WTC11 (cell line): ENCODE measurements around the gene FUT7. TPM values are rescaled to one million over a fixed set of nuclear protein-coding genes. Genes with fewer than 3 reads are reported as not detected.

Source experiments
- ATAC-seq: fragments of 200-7000 bp; cut with Tn5 transposase; 2 replicates; pipeline ENCODE4 v1.10.0; 2021; ENCODE audit warnings: mild to moderate bottlenecking, moderate library complexity
- CTCF ChIA-PET: fragments of 300-600 bp; sonication (Branson Sonifier 250); formaldehyde crosslinking; loops from one replicate; lab custom pipeline; 2021; ENCODE audit warnings: antibody characterized with exemption; lab: Charles Lee
- POLR2A ChIA-PET: fragments of 350-600 bp; sonication (Branson Sonifier 250); formaldehyde crosslinking; loops from one replicate; lab custom pipeline; 2021; ENCODE audit warnings: antibody characterized with exemption; lab: Charles Lee
- DNase-seq: peaks from one replicate; pipeline ENCODE4 v3.0.0; 2021; ENCODE audit warnings: low spot score
- H3K27ac Mint-ChIP-seq: 2 replicates; pipeline ENCODE4 v1.8.0; 2021; ENCODE audit warnings: mixed read lengths
- H3K27me3 Mint-ChIP-seq: 2 replicates; pipeline ENCODE4 v1.8.0; 2021; ENCODE audit warnings: low read depth, mild to moderate bottlenecking, moderate library complexity, mixed read lengths
- H3K36me3 Mint-ChIP-seq: 2 replicates; pipeline ENCODE4 v1.8.0; 2021; ENCODE audit warnings: mixed read lengths
- H3K4me1 Mint-ChIP-seq: 2 replicates; pipeline ENCODE4 v1.8.0; 2022; ENCODE audit warnings: mixed read lengths
- H3K4me3 Mint-ChIP-seq: 2 replicates; pipeline ENCODE4 v1.8.0; 2021; ENCODE audit warnings: mild to moderate bottlenecking, moderate library complexity, mixed read lengths
- H3K9me3 Mint-ChIP-seq: 2 replicates; pipeline ENCODE4 v1.8.0; 2021; ENCODE audit warnings: mixed read lengths
- CBFB ChIP-seq: sonication (generic); formaldehyde crosslinking; IDR thresholded peaks from 2 replicates; pipeline ENCODE4 v1.8.1; 2022; ENCODE audit warnings: mild to moderate bottlenecking, low read depth, missing genetic modification reagents
- CREM ChIP-seq: sonication (generic); formaldehyde crosslinking; IDR thresholded peaks from 2 replicates; pipeline ENCODE4 v1.8.1; 2022; ENCODE audit warnings: mild to moderate bottlenecking, missing genetic modification reagents, moderate library complexity
- E2F4 ChIP-seq: sonication (generic); formaldehyde crosslinking; IDR thresholded peaks from 2 replicates; pipeline ENCODE4 v1.8.1; 2022; ENCODE audit warnings: low read depth, mild to moderate bottlenecking, moderate library complexity, missing genetic modification reagents, borderline replicate concordance
- ELF4 ChIP-seq: sonication (generic); formaldehyde crosslinking; IDR thresholded peaks from 2 replicates; pipeline ENCODE4 v1.8.1; 2022; ENCODE audit warnings: low read depth, mild to moderate bottlenecking, moderate library complexity, missing genetic modification reagents
- EMX1 ChIP-seq: fragments of 250-450 bp; sonication (Bioruptor Pico); IDR thresholded peaks from 2 replicates; pipeline ENCODE4 v1.8.0; 2021; ENCODE audit warnings: mild to moderate bottlenecking
- GRHL2 ChIP-seq: fragments of 250-450 bp; sonication (Bioruptor Pico); IDR thresholded peaks from 2 replicates; pipeline ENCODE4 v1.8.0; 2022; ENCODE audit warnings: mild to moderate bottlenecking, moderate library complexity; ENCODE audit not compliant: insufficient replicate concordance, severe bottlenecking
- HMGA2 ChIP-seq: fragments of 250-450 bp; sonication (Bioruptor Pico); IDR thresholded peaks from 2 replicates; pipeline ENCODE4 v1.4.0; 2021; ENCODE audit warnings: mild to moderate bottlenecking, moderate library complexity
- JAZF1 ChIP-seq: fragments of 250-450 bp; sonication (Bioruptor Pico); IDR thresholded peaks from 2 replicates; pipeline ENCODE4 v1.9.0; 2021; ENCODE audit warnings: moderate library complexity, mild to moderate bottlenecking, inconsistent platforms
- JUN ChIP-seq: sonication (generic); formaldehyde crosslinking; IDR thresholded peaks from 2 replicates; pipeline ENCODE4 v1.8.0; 2023; ENCODE audit warnings: mild to moderate bottlenecking, missing genetic modification reagents
- NFE2L1 ChIP-seq: sonication (generic); formaldehyde crosslinking; IDR thresholded peaks from 2 replicates; pipeline ENCODE4 v1.8.1; 2023; ENCODE audit warnings: missing genetic modification reagents
- PREB ChIP-seq: sonication (generic); formaldehyde crosslinking; IDR thresholded peaks from 2 replicates; pipeline ENCODE4 v1.8.1; 2022; ENCODE audit warnings: mild to moderate bottlenecking, missing genetic modification reagents, moderate library complexity, borderline replicate concordance
- RELA ChIP-seq: sonication (generic); formaldehyde crosslinking; IDR thresholded peaks from 2 replicates; pipeline ENCODE4 v1.8.1; 2022; ENCODE audit warnings: missing genetic modification reagents, mild to moderate bottlenecking, borderline replicate concordance
- SP1 ChIP-seq: sonication (generic); formaldehyde crosslinking; conservative IDR thresholded peaks from 2 replicates; pipeline ENCODE4 v1.8.1; 2022; ENCODE audit warnings: missing genetic modification reagents
- ZNF121 ChIP-seq: sonication (generic); formaldehyde crosslinking; IDR thresholded peaks from 2 replicates; pipeline ENCODE4 v1.8.0; 2023; ENCODE audit warnings: missing genetic modification reagents
- ZNF138 ChIP-seq: sonication (generic); formaldehyde crosslinking; conservative IDR thresholded peaks from 2 replicates; pipeline ENCODE4 v1.8.1; 2022; ENCODE audit warnings: mild to moderate bottlenecking, moderate library complexity, missing genetic modification reagents
- ZNF317 ChIP-seq: sonication (generic); formaldehyde crosslinking; IDR thresholded peaks from 2 replicates; pipeline ENCODE4 v1.8.1; 2023; ENCODE audit warnings: low read depth, mild to moderate bottlenecking, moderate library complexity, missing genetic modification reagents, borderline replicate concordance
- total RNA-seq: library from RNA; stranded (reverse); gene quantifications from 3 replicates; pipeline ENCODE4 v1.2.3, GENCODE V29; 2021
- TF ChIP-seq, protein P1 (sequence below): sonication (generic); formaldehyde crosslinking; IDR thresholded peaks from 2 replicates; pipeline ENCODE4 v1.8.0; 2023; ENCODE audit warnings: mild to moderate bottlenecking, missing genetic modification reagents
- TF ChIP-seq, protein P2 (sequence below): sonication (generic); formaldehyde crosslinking; IDR thresholded peaks from 2 replicates; pipeline ENCODE4 v1.8.1; 2023; ENCODE audit warnings: mild to moderate bottlenecking, missing genetic modification reagents, borderline replicate concordance
- TF ChIP-seq, protein P3 (sequence below): fragments of 250-450 bp; sonication (Bioruptor Pico); IDR thresholded peaks from 2 replicates; pipeline ENCODE4 v1.9.0; 2021; ENCODE audit warnings: mild to moderate bottlenecking

Gene FUT7
- total RNA-seq, 1 experiment from 2014 or later: not detected

GRCh38 chr9:136996361-136997292, 35.3 kb downstream of the FUT7 start, which contains the start of gene CLIC3:
CLIC3 (minus strand) TSS chr9:136996568; CDS start chr9:136996543, 25 bp downstream.
- ChIA-PET POLR2A (interaction anchor here (0.6 kb wide), 1 partner anchor 20 kb away, joined by 3 read pairs; no protein-coding TSS in a partner anchor), CTCF (interaction anchor here (0.6 to 4.2 kb wide), 13 partner anchors 11 to 664 kb away, joined by 3 to 53 read pairs (median 6); partner anchors contain the start of genes ABCA2, AJM1 and NPDC1)
- Mint-ChIP-seq H3K9me3 (no peaks in the 10 kb centered on the region), H3K36me3 (no peaks in the 10 kb centered on the region), H3K4me1 (peaks cover 4% of the 10 kb centered on the region; the same call in 1 of the 2 replicates), H3K27ac (no peak within 1 kb of the TSS), H3K27me3 (peaks cover under 1% of the 10 kb centered on the region), H3K4me3 (peak within 1 kb of the TSS; percentile 58)
- ATAC-seq (peak; percentile 40), DNase-seq (peak; percentile 50)
- TF ChIP-seq CBFB (CRISPR knock-in tag): no peak
- no peak for TF ChIP-seq ELF4 (CRISPR knock-in tag)
- no peak for TF ChIP-seq JUN (CRISPR knock-in tag)
- no peak for TF ChIP-seq EMX1 (CRISPR knock-in tag)
- TF ChIP-seq, protein P1, sequence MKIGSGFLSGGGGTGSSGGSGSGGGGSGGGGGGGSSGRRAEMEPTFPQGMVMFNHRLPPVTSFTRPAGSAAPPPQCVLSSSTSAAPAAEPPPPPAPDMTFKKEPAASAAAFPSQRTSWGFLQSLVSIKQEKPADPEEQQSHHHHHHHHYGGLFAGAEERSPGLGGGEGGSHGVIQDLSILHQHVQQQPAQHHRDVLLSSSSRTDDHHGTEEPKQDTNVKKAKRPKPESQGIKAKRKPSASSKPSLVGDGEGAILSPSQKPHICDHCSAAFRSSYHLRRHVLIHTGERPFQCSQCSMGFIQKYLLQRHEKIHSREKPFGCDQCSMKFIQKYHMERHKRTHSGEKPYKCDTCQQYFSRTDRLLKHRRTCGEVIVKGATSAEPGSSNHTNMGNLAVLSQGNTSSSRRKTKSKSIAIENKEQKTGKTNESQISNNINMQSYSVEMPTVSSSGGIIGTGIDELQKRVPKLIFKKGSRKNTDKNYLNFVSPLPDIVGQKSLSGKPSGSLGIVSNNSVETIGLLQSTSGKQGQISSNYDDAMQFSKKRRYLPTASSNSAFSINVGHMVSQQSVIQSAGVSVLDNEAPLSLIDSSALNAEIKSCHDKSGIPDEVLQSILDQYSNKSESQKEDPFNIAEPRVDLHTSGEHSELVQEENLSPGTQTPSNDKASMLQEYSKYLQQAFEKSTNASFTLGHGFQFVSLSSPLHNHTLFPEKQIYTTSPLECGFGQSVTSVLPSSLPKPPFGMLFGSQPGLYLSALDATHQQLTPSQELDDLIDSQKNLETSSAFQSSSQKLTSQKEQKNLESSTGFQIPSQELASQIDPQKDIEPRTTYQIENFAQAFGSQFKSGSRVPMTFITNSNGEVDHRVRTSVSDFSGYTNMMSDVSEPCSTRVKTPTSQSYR (CRISPR knock-in tag): no peak
- TF ChIP-seq, protein P2, sequence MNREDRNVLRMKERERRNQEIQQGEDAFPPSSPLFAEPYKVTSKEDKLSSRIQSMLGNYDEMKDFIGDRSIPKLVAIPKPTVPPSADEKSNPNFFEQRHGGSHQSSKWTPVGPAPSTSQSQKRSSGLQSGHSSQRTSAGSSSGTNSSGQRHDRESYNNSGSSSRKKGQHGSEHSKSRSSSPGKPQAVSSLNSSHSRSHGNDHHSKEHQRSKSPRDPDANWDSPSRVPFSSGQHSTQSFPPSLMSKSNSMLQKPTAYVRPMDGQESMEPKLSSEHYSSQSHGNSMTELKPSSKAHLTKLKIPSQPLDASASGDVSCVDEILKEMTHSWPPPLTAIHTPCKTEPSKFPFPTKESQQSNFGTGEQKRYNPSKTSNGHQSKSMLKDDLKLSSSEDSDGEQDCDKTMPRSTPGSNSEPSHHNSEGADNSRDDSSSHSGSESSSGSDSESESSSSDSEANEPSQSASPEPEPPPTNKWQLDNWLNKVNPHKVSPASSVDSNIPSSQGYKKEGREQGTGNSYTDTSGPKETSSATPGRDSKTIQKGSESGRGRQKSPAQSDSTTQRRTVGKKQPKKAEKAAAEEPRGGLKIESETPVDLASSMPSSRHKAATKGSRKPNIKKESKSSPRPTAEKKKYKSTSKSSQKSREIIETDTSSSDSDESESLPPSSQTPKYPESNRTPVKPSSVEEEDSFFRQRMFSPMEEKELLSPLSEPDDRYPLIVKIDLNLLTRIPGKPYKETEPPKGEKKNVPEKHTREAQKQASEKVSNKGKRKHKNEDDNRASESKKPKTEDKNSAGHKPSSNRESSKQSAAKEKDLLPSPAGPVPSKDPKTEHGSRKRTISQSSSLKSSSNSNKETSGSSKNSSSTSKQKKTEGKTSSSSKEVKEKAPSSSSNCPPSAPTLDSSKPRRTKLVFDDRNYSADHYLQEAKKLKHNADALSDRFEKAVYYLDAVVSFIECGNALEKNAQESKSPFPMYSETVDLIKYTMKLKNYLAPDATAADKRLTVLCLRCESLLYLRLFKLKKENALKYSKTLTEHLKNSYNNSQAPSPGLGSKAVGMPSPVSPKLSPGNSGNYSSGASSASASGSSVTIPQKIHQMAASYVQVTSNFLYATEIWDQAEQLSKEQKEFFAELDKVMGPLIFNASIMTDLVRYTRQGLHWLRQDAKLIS (CRISPR knock-in tag): no peak
- no peak for TF ChIP-seq PREB
- TF ChIP-seq, protein P3, sequence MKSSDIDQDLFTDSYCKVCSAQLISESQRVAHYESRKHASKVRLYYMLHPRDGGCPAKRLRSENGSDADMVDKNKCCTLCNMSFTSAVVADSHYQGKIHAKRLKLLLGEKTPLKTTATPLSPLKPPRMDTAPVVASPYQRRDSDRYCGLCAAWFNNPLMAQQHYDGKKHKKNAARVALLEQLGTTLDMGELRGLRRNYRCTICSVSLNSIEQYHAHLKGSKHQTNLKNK (CRISPR knock-in tag): no peak
- TF ChIP-seq E2F4 (CRISPR knock-in tag): no peak
- TF ChIP-seq ZNF121: no peak
- no peak for TF ChIP-seq ZNF138 (CRISPR knock-in tag)
- no peak for TF ChIP-seq NFE2L1
- TF ChIP-seq HMGA2: no peak
- no peak; the same call in 1 of the 2 replicates for TF ChIP-seq RELA
- TF ChIP-seq CREM (CRISPR knock-in tag): no peak
- TF ChIP-seq SP1 (CRISPR knock-in tag): no peak
- no peak for TF ChIP-seq ZNF317
- TF ChIP-seq GRHL2 (CRISPR knock-in tag): no peak
- TF ChIP-seq JAZF1 (CRISPR knock-in tag): no peak
